Body of pancreas (tissue), 4 donors: ENCODE measurements around the gene KIRREL1.

Experiments
- POLR2A ChIP-seq, 3 donors: fragments of 450-650 bp; IDR thresholded peaks; one replicate each; pipeline ENCODE4 v1.6.1; 2016; ENCODE audit warnings: antibody characterized with exemption in 3 of 3, mild to moderate bottlenecking in 2 of 3
- TF ChIP-seq, protein P1 (sequence below), 7 experiments: fragments of 450-650 bp in 4 of 7; fragments of 200-600 bp in 3 of 7; sonication (generic) in 3 of 7; IDR thresholded peaks; one replicate each; pipeline ENCODE4 v1.5.1; 2016 to 2019; ENCODE audit warnings: antibody characterized with exemption in 7 of 7

DNA sequence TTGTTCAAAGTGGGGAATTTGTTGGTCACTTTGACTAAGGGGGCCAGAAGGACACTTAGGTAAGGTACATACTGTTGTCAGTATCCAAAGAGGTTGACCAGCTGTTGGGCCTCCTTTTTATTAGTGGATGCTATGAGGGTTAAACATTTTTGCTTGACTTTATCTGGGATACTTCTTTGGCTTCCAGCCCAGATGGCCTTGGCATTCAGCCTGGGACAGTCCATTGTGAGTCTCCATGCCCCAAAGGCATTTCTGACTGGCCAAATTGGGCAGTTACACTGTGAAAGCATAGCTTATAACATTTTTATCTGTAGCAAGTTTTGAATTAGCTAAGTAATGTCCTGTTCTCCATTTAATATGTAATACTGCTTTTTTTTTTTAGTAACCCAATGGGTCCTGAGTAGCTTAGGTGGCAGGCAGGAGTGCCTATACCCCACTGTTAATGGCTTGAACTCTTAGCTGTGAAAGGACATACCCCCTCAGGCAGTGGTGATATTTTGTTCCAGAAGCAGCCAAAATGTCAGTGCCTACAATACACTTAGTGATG lies 151.8 kb downstream of the KIRREL1 start:
- TF ChIP-seq, protein P1, sequence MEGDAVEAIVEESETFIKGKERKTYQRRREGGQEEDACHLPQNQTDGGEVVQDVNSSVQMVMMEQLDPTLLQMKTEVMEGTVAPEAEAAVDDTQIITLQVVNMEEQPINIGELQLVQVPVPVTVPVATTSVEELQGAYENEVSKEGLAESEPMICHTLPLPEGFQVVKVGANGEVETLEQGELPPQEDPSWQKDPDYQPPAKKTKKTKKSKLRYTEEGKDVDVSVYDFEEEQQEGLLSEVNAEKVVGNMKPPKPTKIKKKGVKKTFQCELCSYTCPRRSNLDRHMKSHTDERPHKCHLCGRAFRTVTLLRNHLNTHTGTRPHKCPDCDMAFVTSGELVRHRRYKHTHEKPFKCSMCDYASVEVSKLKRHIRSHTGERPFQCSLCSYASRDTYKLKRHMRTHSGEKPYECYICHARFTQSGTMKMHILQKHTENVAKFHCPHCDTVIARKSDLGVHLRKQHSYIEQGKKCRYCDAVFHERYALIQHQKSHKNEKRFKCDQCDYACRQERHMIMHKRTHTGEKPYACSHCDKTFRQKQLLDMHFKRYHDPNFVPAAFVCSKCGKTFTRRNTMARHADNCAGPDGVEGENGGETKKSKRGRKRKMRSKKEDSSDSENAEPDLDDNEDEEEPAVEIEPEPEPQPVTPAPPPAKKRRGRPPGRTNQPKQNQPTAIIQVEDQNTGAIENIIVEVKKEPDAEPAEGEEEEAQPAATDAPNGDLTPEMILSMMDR (IDR thresholded peaks at IDR 0.05): no peak
- no peak for TF ChIP-seq POLR2A (IDR thresholded peaks at IDR 0.05)
